SU-DHL-6 (cell line): Measurements from ENCODE around the gene MTMR3.

Experiments
- H2AFZ ChIP-seq: fragments of 200-600 bp; sonication (generic); 2 replicates; pipeline ENCODE4 v1.6.1; 2014; ENCODE audit warnings: low read depth, mild to moderate bottlenecking, moderate library complexity, mixed read lengths, antibody characterized with exemption, low read length; ENCODE audit not compliant: severe bottlenecking
- H3F3A ChIP-seq: fragments of 200-600 bp; shearing (Covaris generic); 2 replicates; pipeline ENCODE4 v1.6.0; 2016; ENCODE audit warnings: antibody characterized with exemption, mild to moderate bottlenecking; ENCODE audit not compliant: insufficient read depth
- H3K27ac ChIP-seq: fragments of 200-600 bp; sonication (generic); 2 replicates; pipeline ENCODE4 v1.5.1; 2016; ENCODE audit warnings: low read depth, mild to moderate bottlenecking, low read length, moderate library complexity, mixed read lengths
- H3K27me3 ChIP-seq: fragments of 200-600 bp; sonication (generic), shearing (Covaris generic); 2 replicates; pipeline ENCODE4 v1.6.0; 2014; ENCODE audit warnings: mild to moderate bottlenecking, low read length
- H3K36me3 ChIP-seq: fragments of 200-600 bp; sonication (generic); 2 replicates; pipeline ENCODE4 v1.6.1; 2014; ENCODE audit warnings: mild to moderate bottlenecking, low read length, mixed read lengths
- H3K4me2 ChIP-seq: fragments of 300-600, 200-600 bp; shearing (Covaris generic), sonication (generic); 2 replicates; pipeline ENCODE4 v1.6.0; 2014; ENCODE audit warnings: low read length, low read depth, mild to moderate bottlenecking; ENCODE audit not compliant: poor library complexity, severe bottlenecking
- H3K4me3 ChIP-seq: fragments of 200-600 bp; sonication (generic); 2 replicates; pipeline ENCODE4 v1.5.1; 2014; ENCODE audit warnings: antibody characterized with exemption, low read length, mild to moderate bottlenecking, mixed read lengths; ENCODE audit not compliant: insufficient read depth, poor library complexity, severe bottlenecking
- H3K79me2 ChIP-seq: fragments of 200-600 bp; sonication (generic); 2 replicates; pipeline ENCODE4 v1.6.1; 2014; ENCODE audit warnings: mild to moderate bottlenecking, low read length, moderate library complexity; ENCODE audit not compliant: insufficient read depth
- H3K9ac ChIP-seq: fragments of 200-600 bp; sonication (generic); 2 replicates; pipeline ENCODE4 v1.7.0; 2014; ENCODE audit warnings: mild to moderate bottlenecking, low read length
- H3K9me2 ChIP-seq: fragments of 200-600 bp; sonication (generic); replicated peaks from 2 replicates; pipeline ENCODE4 v1.6.1; 2014; ENCODE audit warnings: low read length; ENCODE audit not compliant: insufficient read depth
- H3K9me3 ChIP-seq: fragments of 200-600 bp; sonication (generic); 2 replicates; pipeline ENCODE4 v1.6.1; 2014; ENCODE audit warnings: low read length, mixed read lengths; ENCODE audit not compliant: insufficient read depth
- H4K20me1 ChIP-seq: fragments of 200-600 bp; sonication (generic); 2 replicates; pipeline ENCODE4 v1.6.1; 2014; ENCODE audit warnings: low read depth, mild to moderate bottlenecking, antibody characterized with exemption, low read length, moderate library complexity, mixed read lengths
- CTCF ChIP-seq: fragments of 200-600 bp; sonication (generic); IDR thresholded peaks from one replicate; pipeline ENCODE4 v1.5.1; 2017; ENCODE audit warnings: antibody characterized with exemption, mild to moderate bottlenecking, low read length, moderate library complexity; ENCODE audit not compliant: insufficient read depth, poor library complexity, severe bottlenecking
- EZH2phosphoT487 ChIP-seq: fragments of 200-600 bp; sonication (generic), shearing (Covaris generic); conservative IDR thresholded peaks from 2 replicates; pipeline ENCODE4 v1.6.1; 2018; ENCODE audit warnings: mild to moderate bottlenecking, antibody characterized with exemption, low read length, moderate library complexity, mixed read lengths

MTMR3 gene

GRCh38 chr22:29985912-29986311, 102.9 kb downstream of the MTMR3 start:
- no peaks in the 10 kb centered on the region; the same call in 1 of the 2 replicates for H3K36me3 ChIP-seq
- H3K9ac ChIP-seq, result no peak overlapping the region
- H3K4me3 ChIP-seq, result no peak overlapping the region
- no peak overlapping the region for H3K4me2 ChIP-seq
- no peak overlapping the region for H3K27ac ChIP-seq
- no peaks in the 10 kb centered on the region for H3K27me3 ChIP-seq
- TF ChIP-seq CTCF (no peak), EZH2phosphoT487 (no peak)
- H3K79me2 ChIP-seq, result no peaks in the 10 kb centered on the region
- no peaks in the 10 kb centered on the region for H3K9me3 ChIP-seq
- H3F3A ChIP-seq, result no peaks in the 10 kb centered on the region
- H4K20me1 ChIP-seq, result no peaks in the 10 kb centered on the region
- H3K9me2 ChIP-seq, result no peaks in the 10 kb centered on the region
- no peak overlapping the region for H2AFZ ChIP-seq

- Histone ChIP-seq H3F3A (no peaks in the 10 kb centered on the region), H3K9me3 (no peaks in the 10 kb centered on the region), H2AFZ (no peak overlapping the region), H3K9me2 (no peaks in the 10 kb centered on the region), H3K79me2 (no peaks in the 10 kb centered on the region), H4K20me1 (no peaks in the 10 kb centered on the region), H3K9ac (no peak overlapping the region), H3K36me3 (no peaks in the 10 kb centered on the region; the same call in 1 of the 2 replicates), H3K4me3 (no peak overlapping the region), H3K27me3 (no peaks in the 10 kb centered on the region), H3K4me2 (no peak overlapping the region), H3K27ac (no peak overlapping the region)
- TF ChIP-seq EZH2phosphoT487 (no peak), CTCF (no peak)
Observed at GRCh38 chr22:29987137-29987536, 104.2 kb downstream of the MTMR3 start.

- no peaks in the 10 kb centered on the region for H3K36me3 ChIP-seq
- no peaks in the 10 kb centered on the region for H3K79me2 ChIP-seq
- H3F3A ChIP-seq, result no peaks in the 10 kb centered on the region
- H2AFZ ChIP-seq, result no peak overlapping the region
- no peaks in the 10 kb centered on the region for H4K20me1 ChIP-seq
- no peaks in the 10 kb centered on the region for H3K27me3 ChIP-seq
- H3K27ac ChIP-seq, result no peak overlapping the region
- H3K9ac ChIP-seq, result no peak overlapping the region
- no peak for TF ChIP-seq CTCF
- no peak for TF ChIP-seq EZH2phosphoT487
- H3K9me3 ChIP-seq, result no peaks in the 10 kb centered on the region
- no peaks in the 10 kb centered on the region for H3K9me2 ChIP-seq
- H3K4me3 ChIP-seq, result no peak overlapping the region
- no peak overlapping the region for H3K4me2 ChIP-seq
Observed at GRCh38 chr22:29988719-29989118, 105.7 kb downstream of the MTMR3 start.

GRCh38 chr22:29989446-29989845, 106.5 kb downstream of the MTMR3 start:
- no peaks in the 10 kb centered on the region for H4K20me1 ChIP-seq
- no peak overlapping the region for H3K27ac ChIP-seq
- no peak overlapping the region for H3K4me3 ChIP-seq
- H3K9me3 ChIP-seq, result no peaks in the 10 kb centered on the region
- H3K27me3 ChIP-seq, result no peaks in the 10 kb centered on the region
- H3K4me2 ChIP-seq, result no peak overlapping the region
- no peak overlapping the region for H3K9ac ChIP-seq
- H3K9me2 ChIP-seq, result no peaks in the 10 kb centered on the region
- no peaks in the 10 kb centered on the region for H3K79me2 ChIP-seq
- H3K36me3 ChIP-seq, result no peaks in the 10 kb centered on the region
- H2AFZ ChIP-seq, result no peak overlapping the region
- H3F3A ChIP-seq, result no peaks in the 10 kb centered on the region
- no peak for TF ChIP-seq CTCF
- TF ChIP-seq EZH2phosphoT487, result no peak
